Activated T-cell treated with anti-CD3 and anti-CD28 coated beads for 24 hours (primary cell): ENCODE data around the gene TRPC6.

Source experiments
- DNase-seq: peaks from one replicate; pipeline ENCODE4 v3.0.0-alpha.2; 2020; ENCODE audit warnings: low read depth

TRPC6 gene

GRCh38 chr11:101583251-101584128 lies at the start of gene TRPC6:
TRPC6 (minus strand) TSS chr11:101584007; CDS start chr11:101583503, 504 bp downstream.
- DNase-seq: no peak

GRCh38 chr11:101620026-101620425 lies 36.2 kb upstream of the TRPC6 start:
- no peak for DNase-seq

GRCh38 chr11:101618709-101619108 lies 34.9 kb upstream of the TRPC6 start:
- no peak for DNase-seq

GRCh38 chr11:101617735-101618332 lies 34.0 kb upstream of the TRPC6 start:
- no peak for DNase-seq

GRCh38 chr11:101612481-101612880 lies 28.7 kb upstream of the TRPC6 start:
- no peak for DNase-seq

GRCh38 chr11:101600924-101601323 lies 17.1 kb upstream of the TRPC6 start:
- no peak for DNase-seq

- DNase-seq: no peak
Measured at GRCh38 chr11:101586965-101587364, 3.2 kb upstream of the TRPC6 start.

GRCh38 chr11:101584655-101585054 lies 848 bp upstream of the TRPC6 start:
- DNase-seq: no peak

GRCh38 chr11:101584129-101584515 lies 315 bp upstream of the TRPC6 start:
- DNase-seq: no peak

GRCh38 chr11:101582989-101583250 lies 887 bp downstream of the TRPC6 start:
- no peak for DNase-seq

- no peak for DNase-seq
Measured at GRCh38 chr11:101582236-101582988, 1.4 kb downstream of the TRPC6 start.

GRCh38 chr11:101577461-101577860 lies 6.3 kb downstream of the TRPC6 start:
- no peak for DNase-seq

- DNase-seq: no peak
Measured at GRCh38 chr11:101576456-101576855, 7.4 kb downstream of the TRPC6 start.

GRCh38 chr11:101574886-101575285 lies 8.9 kb downstream of the TRPC6 start:
- no peak for DNase-seq

- DNase-seq: no peak
Measured at GRCh38 chr11:101567071-101567470, 16.7 kb downstream of the TRPC6 start.

GRCh38 chr11:101566626-101567025 lies 17.2 kb downstream of the TRPC6 start:
- DNase-seq: no peak

- DNase-seq: no peak
Measured at GRCh38 chr11:101563166-101563565, 20.6 kb downstream of the TRPC6 start.

- no peak for DNase-seq
Measured at GRCh38 chr11:101555366-101555765, 28.4 kb downstream of the TRPC6 start.

- no peak for DNase-seq
Measured at GRCh38 chr11:101553891-101554292, 29.9 kb downstream of the TRPC6 start.

- DNase-seq: no peak
Measured at GRCh38 chr11:101552888-101553287, 30.9 kb downstream of the TRPC6 start.

- DNase-seq: no peak
Measured at GRCh38 chr11:101528541-101528940, 55.3 kb downstream of the TRPC6 start.

- DNase-seq: no peak
Measured at GRCh38 chr11:101523634-101524260, 60.1 kb downstream of the TRPC6 start.

GRCh38 chr11:101523193-101523592 lies 60.6 kb downstream of the TRPC6 start:
- DNase-seq: no peak
